GM10248 (cell line): ENCODE data around the gene ID2.

Source experiments
- CTCF ChIA-PET: fragments of 300-600 bp; sonication (Branson Sonifier 250); formaldehyde crosslinking; extraction: SDS; loops from one replicate; lab custom pipeline; 2021; ENCODE audit warnings: antibody characterized with exemption; lab: Yijun Ruan, JAX
- POLR2A ChIA-PET: fragments of 350-650 bp; sonication (Branson Sonifier 250); formaldehyde crosslinking; extraction: SDS; loops from one replicate; lab custom pipeline; 2020; ENCODE audit warnings: antibody characterized with exemption; lab: Yijun Ruan, JAX
- DNase-seq: peaks from one replicate; pipeline ENCODE4 v3.0.0; 2012; ENCODE audit errors: extremely low spot score
- TF ChIP-seq, protein P1 (sequence below): IDR thresholded peaks from 2 replicates; pipeline ENCODE4 v1.5.1; 2012; ENCODE audit warnings: mild to moderate bottlenecking, low read depth; ENCODE audit errors: extremely low read depth, missing control alignments, control extremely low read depth

ID2 gene

DNA sequence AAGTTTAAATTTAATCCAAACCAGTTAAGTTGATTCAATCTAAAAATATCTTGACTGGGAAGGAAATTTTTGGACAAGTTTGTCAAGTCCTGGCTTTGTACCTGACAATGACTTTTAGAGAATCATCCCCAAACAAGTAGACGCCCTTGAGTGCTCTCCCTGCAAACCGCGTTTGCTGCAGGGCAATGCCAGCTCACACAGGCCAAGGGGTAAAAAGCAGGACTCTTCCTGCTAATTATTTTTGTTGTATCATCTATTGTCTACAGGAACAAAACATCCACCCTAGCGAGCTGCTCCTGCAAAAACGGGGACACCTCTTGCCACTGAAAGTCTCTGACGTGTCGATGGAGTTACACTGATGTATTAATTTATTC is 10.9 kb downstream of the ID2 start:
- DNase-seq, result no peak
- TF ChIP-seq, protein P1, sequence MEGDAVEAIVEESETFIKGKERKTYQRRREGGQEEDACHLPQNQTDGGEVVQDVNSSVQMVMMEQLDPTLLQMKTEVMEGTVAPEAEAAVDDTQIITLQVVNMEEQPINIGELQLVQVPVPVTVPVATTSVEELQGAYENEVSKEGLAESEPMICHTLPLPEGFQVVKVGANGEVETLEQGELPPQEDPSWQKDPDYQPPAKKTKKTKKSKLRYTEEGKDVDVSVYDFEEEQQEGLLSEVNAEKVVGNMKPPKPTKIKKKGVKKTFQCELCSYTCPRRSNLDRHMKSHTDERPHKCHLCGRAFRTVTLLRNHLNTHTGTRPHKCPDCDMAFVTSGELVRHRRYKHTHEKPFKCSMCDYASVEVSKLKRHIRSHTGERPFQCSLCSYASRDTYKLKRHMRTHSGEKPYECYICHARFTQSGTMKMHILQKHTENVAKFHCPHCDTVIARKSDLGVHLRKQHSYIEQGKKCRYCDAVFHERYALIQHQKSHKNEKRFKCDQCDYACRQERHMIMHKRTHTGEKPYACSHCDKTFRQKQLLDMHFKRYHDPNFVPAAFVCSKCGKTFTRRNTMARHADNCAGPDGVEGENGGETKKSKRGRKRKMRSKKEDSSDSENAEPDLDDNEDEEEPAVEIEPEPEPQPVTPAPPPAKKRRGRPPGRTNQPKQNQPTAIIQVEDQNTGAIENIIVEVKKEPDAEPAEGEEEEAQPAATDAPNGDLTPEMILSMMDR, result no peak
- ChIA-PET POLR2A (interaction anchor here (1.0 kb wide), 1 partner anchor 11 kb away, joined by 3 read pairs; the partner anchor contains the start of gene ID2), CTCF (interaction anchor here (0.9 to 1.6 kb wide), 15 partner anchors 9 to 1268 kb away, joined by 3 to 8 read pairs (median 3); no protein-coding TSS in a partner anchor)

DNA sequence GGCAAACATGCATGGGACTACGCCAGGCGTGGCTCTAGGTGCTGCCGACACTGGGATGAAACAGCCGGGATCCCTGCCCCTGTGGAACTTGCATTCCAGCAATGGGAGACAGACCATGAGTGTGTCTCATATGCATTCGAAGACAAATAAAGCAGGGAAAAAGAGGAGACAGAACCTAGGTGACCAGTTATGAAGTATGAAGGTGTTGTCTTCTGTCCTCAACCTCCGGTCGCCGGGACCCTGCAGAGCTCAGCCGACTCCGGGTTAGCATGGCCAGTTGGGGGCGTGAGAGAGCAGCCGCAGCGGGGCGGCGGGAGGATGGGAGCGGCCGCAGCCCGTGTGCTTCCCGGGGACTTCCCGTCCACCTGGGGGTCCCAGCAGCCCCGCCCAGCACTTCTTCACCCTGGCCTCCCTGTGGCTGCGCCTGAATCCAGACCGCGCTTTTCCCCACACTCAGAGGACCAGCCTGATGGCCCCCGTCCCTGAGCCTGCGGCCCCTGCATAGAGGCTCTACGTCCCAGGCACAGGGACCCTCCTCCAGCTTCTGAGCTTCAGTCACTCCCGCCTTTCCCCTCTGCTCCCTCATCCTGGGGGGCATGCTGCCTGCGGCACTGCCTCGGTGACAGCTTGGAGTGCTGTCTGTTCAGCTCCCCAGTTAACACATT is 11.4 kb downstream of the ID2 start:
- TF ChIP-seq, protein P1, result peak; percentile 50
- ChIA-PET POLR2A (interaction anchor here (0.6 kb wide), 1 partner anchor 9 kb away, joined by 4 read pairs; no protein-coding TSS in a partner anchor), CTCF (interaction anchor here (0.9 to 1.6 kb wide), 15 partner anchors 9 to 1269 kb away, joined by 3 to 8 read pairs (median 3); no protein-coding TSS in a partner anchor)
- peak; percentile 68 for DNase-seq

DNA sequence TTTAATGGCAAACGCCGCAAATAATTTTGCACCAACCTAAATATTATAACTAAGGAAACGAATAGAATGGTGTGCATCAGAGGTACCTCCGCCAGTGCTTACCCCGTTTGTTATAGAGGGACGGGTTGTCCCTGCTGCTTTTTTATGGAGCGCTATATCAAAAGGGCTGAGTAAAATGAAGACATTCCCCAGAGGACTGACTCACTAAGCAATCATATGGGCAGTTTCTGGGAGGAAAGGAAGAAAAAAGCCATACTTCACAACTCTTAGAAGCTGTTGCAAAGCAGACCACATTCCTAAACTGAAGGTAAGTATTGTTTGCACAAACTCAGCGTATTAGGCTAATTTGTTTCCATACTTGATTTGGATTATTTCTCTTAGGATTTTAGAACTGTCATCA is 12.9 kb downstream of the ID2 start:
- DNase-seq, result no peak
- POLR2A ChIA-PET, result no interaction called here
- TF ChIP-seq, protein P1, result no peak
- CTCF ChIA-PET, result no interaction called here

DNA sequence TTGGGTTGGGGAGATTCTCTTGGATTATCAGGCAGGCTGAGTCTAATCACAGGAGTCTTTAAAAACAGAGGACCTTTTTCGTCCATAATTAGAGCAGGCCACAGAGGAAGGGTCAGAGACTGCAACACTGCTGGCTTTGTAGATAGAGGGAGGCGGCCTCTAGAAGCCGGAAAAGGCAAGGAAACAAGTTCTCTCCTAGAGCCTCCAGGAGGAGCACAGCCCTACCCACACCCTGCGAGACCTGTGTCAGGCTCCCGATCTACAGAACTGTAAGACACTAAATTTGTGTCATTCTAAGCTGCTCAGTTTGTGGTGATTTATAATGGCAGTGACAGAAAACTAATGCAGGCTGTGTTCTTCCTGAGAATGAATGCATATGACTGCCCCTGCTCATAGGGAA is 15.3 kb downstream of the ID2 start:
- TF ChIP-seq, protein P1, result no peak
- ChIA-PET POLR2A (no interaction called here), CTCF (no interaction called here)
- DNase-seq, result no peak

DNA sequence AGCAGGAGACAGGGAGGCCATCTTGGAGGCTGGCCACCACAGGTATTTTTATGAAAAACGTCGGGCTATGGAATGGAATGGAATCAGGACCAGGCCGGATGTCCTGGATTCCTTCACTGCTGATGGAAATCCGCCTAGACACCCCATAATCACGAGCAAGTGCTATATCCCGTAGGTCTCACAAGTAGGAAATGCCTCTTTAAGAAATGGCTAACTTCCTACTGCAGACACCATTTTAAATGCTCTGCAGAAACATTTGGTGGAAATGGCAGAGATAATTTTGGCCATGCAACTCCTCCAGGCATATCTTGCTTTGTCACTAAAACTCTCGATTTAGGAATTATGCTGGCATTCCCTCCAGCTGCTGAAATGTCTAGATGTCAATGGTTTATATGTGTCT is 18.0 kb downstream of the ID2 start:
- TF ChIP-seq, protein P1, result no peak
- ChIA-PET CTCF (interaction anchor here (0.9 kb wide), 1 partner anchor 13 kb away, joined by 3 read pairs; no protein-coding TSS in a partner anchor), POLR2A (no interaction called here)
- no peak for DNase-seq

DNA sequence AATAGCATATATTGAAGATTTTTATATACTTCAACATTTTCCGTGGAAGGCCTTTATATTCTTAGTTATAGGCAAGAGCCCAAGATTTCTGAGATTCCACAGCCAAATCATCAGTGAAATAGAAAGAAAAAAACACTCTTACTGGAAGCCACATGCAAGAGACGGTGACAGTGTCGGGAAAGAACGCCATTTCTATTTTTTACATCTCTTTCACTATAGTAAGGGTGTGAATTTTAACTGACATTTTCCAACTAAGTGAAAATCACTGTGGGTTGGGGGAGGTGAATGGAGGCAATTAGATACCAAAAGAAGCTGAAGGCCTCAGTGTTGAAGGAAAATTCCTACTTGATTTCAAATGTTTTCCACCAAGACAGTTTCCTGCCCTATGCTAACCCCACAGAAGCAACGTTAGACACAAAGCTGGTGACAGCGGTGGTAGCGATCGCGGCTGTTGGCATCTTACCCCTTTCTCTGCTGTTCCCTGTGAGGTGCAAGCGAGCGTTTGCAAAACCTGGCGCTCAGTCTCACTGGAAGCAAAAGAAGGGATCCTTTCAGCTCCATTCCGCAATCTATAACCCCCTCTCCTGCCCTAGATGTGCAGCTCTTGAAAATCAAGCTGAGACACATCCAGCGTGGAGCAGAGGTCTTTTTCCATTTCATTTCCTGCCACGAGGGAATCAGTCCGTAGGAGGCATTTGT is 20.0 kb downstream of the ID2 start:
- TF ChIP-seq, protein P1, result no peak
- POLR2A ChIA-PET, result no interaction called here
- CTCF ChIA-PET, result interaction anchor here (1.3 kb wide), 1 partner anchor 9 kb away, joined by 3 read pairs; no protein-coding TSS in a partner anchor
- no peak for DNase-seq
